PC-9 (cell line): ENCODE measurements around the gene VEPH1. TPM values are rescaled to one million over a fixed set of nuclear protein-coding genes. Genes with fewer than 3 reads are reported as not detected.

Experiments
- BruUV-seq: library from RNA; stranded (reverse); fragments of 400-500 nt; replicated peaks from 2 replicates; lab custom pipeline; 2021; lab: Mats Ljungman, UMichigan
- CTCF ChIA-PET: fragments of 300-600 bp; sonication (Branson Sonifier 250); formaldehyde crosslinking; loops from one replicate; lab custom pipeline; 2022; ENCODE audit warnings: antibody characterized with exemption; lab: Charles Lee
- POLR2A ChIA-PET: fragments of 300-600 bp; sonication (Branson Sonifier 250); formaldehyde crosslinking; loops from one replicate; lab custom pipeline; 2022; ENCODE audit warnings: antibody characterized with exemption; ENCODE audit not compliant: unreplicated experiment; lab: Charles Lee
- DNase-seq, 2 experiments: peaks; one replicate each; pipeline versions ENCODE4 v3.0.0 to v3.0.0-alpha.2; 2015 to 2022; ENCODE audit warnings: mixed read lengths in 1 of 2
- H2AFZ ChIP-seq: fragments of 200-600 bp; sonication (generic); 2 replicates; pipeline ENCODE4 v1.8.1; 2017; ENCODE audit warnings: antibody characterized with exemption
- H3F3A ChIP-seq: fragments of 200-600 bp; sonication (generic); 2 replicates; pipeline ENCODE4 v1.8.1; 2017; ENCODE audit warnings: antibody characterized with exemption, mild to moderate bottlenecking, low read depth; ENCODE audit not compliant: insufficient read depth
- H3K27ac ChIP-seq: fragments of 200-600 bp; sonication (generic); 2 replicates; pipeline ENCODE4 v1.6.1; 2016; ENCODE audit warnings: mixed run types
- H3K27me3 ChIP-seq: fragments of 200-600 bp; sonication (generic); 2 replicates; pipeline ENCODE4 v1.6.1; 2016; ENCODE audit warnings: low read depth, mixed run types; ENCODE audit not compliant: insufficient read depth
- H3K36me3 ChIP-seq: fragments of 200-600 bp; sonication (generic); 2 replicates; pipeline ENCODE4 v1.6.1; 2016; ENCODE audit warnings: low read depth, mixed run types
- H3K4me1 ChIP-seq: fragments of 200-600 bp; sonication (generic); replicated peaks from 2 replicates; pipeline ENCODE4 v1.6.1; 2016; ENCODE audit warnings: mixed run types; ENCODE audit not compliant: insufficient read depth
- H3K4me2 ChIP-seq: fragments of 200-600 bp; sonication (generic); 2 replicates; pipeline ENCODE4 v1.6.1; 2017; ENCODE audit warnings: mixed run types
- H3K4me3 ChIP-seq: fragments of 200-600 bp; sonication (generic); 2 replicates; pipeline ENCODE4 v1.6.1; 2016; ENCODE audit warnings: mixed run types
- H3K79me2 ChIP-seq: fragments of 200-600 bp; sonication (generic); 2 replicates; pipeline ENCODE4 v1.6.1; 2017; ENCODE audit warnings: low read depth, mixed run types
- H3K9me2 ChIP-seq: fragments of 200-600 bp; sonication (generic); 2 replicates; pipeline ENCODE4 v1.8.1; 2017; ENCODE audit warnings: mild to moderate bottlenecking; ENCODE audit not compliant: insufficient read depth
- H3K9me3 ChIP-seq: fragments of 200-600 bp; sonication (generic); 2 replicates; pipeline ENCODE4 v1.8.1; 2016; ENCODE audit warnings: low read depth; ENCODE audit not compliant: insufficient read depth
- H4K20me1 ChIP-seq: fragments of 200-600 bp; sonication (generic); 2 replicates; pipeline ENCODE4 v1.8.1; 2017; ENCODE audit not compliant: insufficient read depth
- EZH2 ChIP-seq: fragments of 200-600 bp; sonication (generic); IDR thresholded peaks from 2 replicates; pipeline ENCODE4 v1.8.0; 2017; ENCODE audit warnings: antibody characterized with exemption, low read depth
- intact Hi-C: fragments of 100-400 bp; cut with micrococcal nuclease; formaldehyde crosslinking; loops from one replicate; pipeline ENCODE4 v1.10.0; 2022; ENCODE audit not compliant: unreplicated experiment
- total RNA-seq: library from RNA; stranded (reverse); gene quantifications from 2 replicates; pipeline ENCODE4 v1.2.3, GENCODE V29; 2021
- TF ChIP-seq, protein P1 (sequence below): fragments of 200-600 bp; sonication (generic); conservative IDR thresholded peaks from 2 replicates; pipeline ENCODE4 v1.6.1; 2017; ENCODE audit warnings: mixed run types, antibody characterized with exemption, mild to moderate bottlenecking, moderate library complexity

VEPH1 gene
- total RNA-seq, 1 experiment from 2014 or later: 4.0 TPM

DNA sequence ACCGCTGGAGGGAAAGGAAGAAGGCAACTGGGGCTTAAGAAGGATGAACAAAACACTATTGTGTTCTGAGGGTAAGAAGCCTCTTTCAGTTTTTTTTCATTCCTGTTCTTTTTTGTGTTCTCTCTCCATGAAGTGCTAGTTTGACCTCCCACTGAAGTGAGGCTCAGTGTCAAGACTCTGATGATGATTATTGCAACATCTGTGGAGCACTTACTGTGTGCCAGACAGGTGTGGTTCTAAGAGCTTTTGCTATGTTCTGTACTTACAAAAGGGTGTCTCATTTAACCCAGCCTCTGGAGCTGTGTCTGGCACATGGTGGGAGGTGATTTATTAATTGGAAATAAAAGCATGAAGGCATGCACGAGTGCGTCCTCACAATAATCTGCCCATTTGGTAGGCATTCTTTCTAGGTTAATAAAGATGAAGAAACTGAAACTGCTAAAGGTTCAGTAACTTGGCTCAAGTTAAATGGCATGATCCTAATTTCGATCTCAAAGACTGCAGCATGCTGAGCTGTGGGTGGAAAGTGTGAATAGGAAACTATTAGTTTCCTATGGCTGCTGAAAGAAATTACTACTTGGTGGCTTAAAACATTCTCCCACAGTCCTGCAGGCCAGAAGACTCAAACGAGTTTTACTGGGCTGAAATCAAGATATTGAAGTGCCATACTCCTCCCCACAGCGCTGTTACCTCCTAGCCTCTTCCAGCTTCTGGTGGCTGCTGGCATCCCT is 38.5 kb upstream of the VEPH1 start:
- H3K36me3 ChIP-seq: no peaks in the 10 kb centered on the region
- H3K4me2 ChIP-seq: no peak overlapping the region
- H4K20me1 ChIP-seq: no peaks in the 10 kb centered on the region
- 0 out of 2 replicates have a peak, but pooled peaks cover 4% of the 10 kb centered on the region for H3K9me2 ChIP-seq
- ChIA-PET POLR2A (no interaction called here), CTCF (no interaction called here)
- H3K4me3 ChIP-seq: no peak overlapping the region
- intact Hi-C loops: no loop called here
- no peak overlapping the region for H3K27ac ChIP-seq
- no peaks in the 10 kb centered on the region for H3K79me2 ChIP-seq
- H3K4me1 ChIP-seq: no peaks in the 10 kb centered on the region
- H3K9me3 ChIP-seq: no peaks in the 10 kb centered on the region
- H3F3A ChIP-seq: no peaks in the 10 kb centered on the region
- TF ChIP-seq EZH2: no peak
- TF ChIP-seq, protein P1, sequence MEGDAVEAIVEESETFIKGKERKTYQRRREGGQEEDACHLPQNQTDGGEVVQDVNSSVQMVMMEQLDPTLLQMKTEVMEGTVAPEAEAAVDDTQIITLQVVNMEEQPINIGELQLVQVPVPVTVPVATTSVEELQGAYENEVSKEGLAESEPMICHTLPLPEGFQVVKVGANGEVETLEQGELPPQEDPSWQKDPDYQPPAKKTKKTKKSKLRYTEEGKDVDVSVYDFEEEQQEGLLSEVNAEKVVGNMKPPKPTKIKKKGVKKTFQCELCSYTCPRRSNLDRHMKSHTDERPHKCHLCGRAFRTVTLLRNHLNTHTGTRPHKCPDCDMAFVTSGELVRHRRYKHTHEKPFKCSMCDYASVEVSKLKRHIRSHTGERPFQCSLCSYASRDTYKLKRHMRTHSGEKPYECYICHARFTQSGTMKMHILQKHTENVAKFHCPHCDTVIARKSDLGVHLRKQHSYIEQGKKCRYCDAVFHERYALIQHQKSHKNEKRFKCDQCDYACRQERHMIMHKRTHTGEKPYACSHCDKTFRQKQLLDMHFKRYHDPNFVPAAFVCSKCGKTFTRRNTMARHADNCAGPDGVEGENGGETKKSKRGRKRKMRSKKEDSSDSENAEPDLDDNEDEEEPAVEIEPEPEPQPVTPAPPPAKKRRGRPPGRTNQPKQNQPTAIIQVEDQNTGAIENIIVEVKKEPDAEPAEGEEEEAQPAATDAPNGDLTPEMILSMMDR: no peak
- H3K27me3 ChIP-seq: no peaks in the 10 kb centered on the region
- no peak overlapping the region for H2AFZ ChIP-seq
- DNase-seq: no peak
- no TSS peak for BruUV-seq

DNA sequence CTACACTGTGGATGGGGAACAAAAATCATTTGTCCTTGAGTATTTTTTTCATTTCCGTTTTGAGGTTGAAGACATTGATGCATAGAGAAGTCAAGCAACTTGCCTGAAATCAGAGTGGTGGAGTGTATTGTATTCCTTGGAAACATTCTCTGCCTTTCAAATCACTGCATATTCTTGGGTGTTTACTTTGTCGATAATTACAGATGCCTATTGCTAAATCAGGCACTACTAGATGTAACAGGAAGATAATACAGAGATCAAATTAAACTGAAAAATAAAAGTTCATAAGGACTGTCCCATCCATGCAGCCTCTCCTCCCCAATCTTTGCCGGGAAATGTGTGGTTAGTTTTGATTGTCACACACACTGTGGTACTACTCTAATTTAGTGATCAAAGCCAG is 37.4 kb upstream of the VEPH1 start:
- ChIA-PET CTCF (no interaction called here), POLR2A (no interaction called here)
- Histone ChIP-seq H3K79me2 (no peaks in the 10 kb centered on the region), H3K4me3 (no peak overlapping the region), H3K36me3 (no peaks in the 10 kb centered on the region), H4K20me1 (no peaks in the 10 kb centered on the region), H3K4me2 (no peak overlapping the region), H2AFZ (0 out of 2 replicates have a peak overlapping the region, but pooled peaks have one; percentile 37), H3K4me1 (no peaks in the 10 kb centered on the region), H3K9me3 (no peaks in the 10 kb centered on the region), H3K9me2 (0 out of 2 replicates have a peak, but pooled peaks cover 4% of the 10 kb centered on the region), H3K27ac (no peak overlapping the region), H3F3A (no peaks in the 10 kb centered on the region), H3K27me3 (no peaks in the 10 kb centered on the region)
- no peak for TF ChIP-seq EZH2
- TF ChIP-seq, protein P1: no peak
- BruUV-seq: no TSS peak
- DNase-seq: no peak
- intact Hi-C loops: no loop called here

DNA sequence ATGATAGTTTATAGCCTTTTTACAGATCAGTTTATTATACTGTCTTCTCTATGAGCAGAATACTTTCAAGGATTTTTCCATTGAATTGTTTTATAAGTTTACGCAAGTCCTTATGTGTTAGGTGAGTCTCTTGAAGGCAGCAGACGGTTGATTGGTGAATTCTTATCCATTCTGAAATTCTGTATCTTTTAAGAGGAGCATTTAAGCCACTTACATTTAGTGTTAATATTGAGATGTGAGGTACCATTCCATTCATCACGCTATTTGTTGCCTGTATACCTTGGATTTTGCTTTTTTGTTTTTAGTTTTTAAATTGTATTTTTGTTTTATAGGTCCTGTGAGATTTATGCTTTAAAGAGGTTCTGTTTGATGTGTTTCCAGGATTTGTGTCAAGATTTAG is 32.5 kb upstream of the VEPH1 start:
- Histone ChIP-seq H3K9me3 (no peaks in the 10 kb centered on the region), H3K4me2 (no peak overlapping the region), H3K27ac (no peak overlapping the region), H3K4me1 (peaks cover 6% of the 10 kb centered on the region), H3K9me2 (0 out of 2 replicates have a peak, but pooled peaks cover 4% of the 10 kb centered on the region), H3K36me3 (no peaks in the 10 kb centered on the region), H3K4me3 (no peak overlapping the region), H3K79me2 (no peaks in the 10 kb centered on the region), H2AFZ (no peak overlapping the region), H3F3A (no peaks in the 10 kb centered on the region), H4K20me1 (no peaks in the 10 kb centered on the region), H3K27me3 (no peaks in the 10 kb centered on the region)
- BruUV-seq: no TSS peak
- CTCF ChIA-PET: no interaction called here
- POLR2A ChIA-PET: no interaction called here
- TF ChIP-seq EZH2: no peak
- TF ChIP-seq, protein P1: no peak
- no peak for DNase-seq
- intact Hi-C loops: loop anchor here (10.0 kb wide), 1 partner anchor 779 kb away; no protein-coding TSS in a partner anchor
